ENCODE results near the gene USB1. TPM values are rescaled to one million over a fixed set of nuclear protein-coding genes. Genes with fewer than 3 reads are reported as not detected.

Gene USB1
- total and polyA plus RNA-seq, 7 experiments from 2014 or later: 26.8 to 50.8 (median 28.9) TPM

DNA sequence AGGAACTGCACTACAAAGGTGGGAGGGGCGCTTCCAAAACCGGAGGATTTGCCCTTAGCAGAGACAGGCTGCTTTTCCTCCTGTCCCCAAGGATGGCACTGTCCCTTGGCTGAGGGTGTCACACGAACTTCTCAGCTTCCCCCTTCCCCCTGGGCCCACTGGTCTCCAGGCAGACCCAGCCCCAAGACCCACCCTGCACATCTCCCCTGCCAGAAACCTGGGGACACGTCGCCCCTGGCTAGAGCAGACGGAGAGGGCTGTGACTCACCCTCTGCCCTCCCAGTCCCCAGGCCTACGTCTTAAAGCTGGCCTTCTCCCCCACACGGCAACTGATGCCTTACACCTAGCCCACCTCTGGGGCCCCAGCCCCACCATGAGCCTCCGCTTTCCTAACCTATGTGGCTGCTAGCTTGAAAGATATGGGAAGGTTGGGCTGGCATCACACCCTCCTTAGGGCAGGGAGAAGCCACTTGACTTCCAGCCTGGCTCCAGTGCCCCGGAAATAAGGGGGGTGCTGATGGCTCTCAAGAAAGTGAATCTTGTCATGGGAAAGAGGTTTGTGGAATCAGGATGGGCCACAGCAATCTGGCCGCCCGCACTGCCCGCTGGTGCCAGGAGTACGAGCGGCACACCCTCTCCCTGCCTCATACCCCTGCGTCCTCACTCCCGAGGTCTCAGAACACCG, 5.3 kb upstream of the USB1 start:
- Histone ChIP-seq H3K36me3 (ENCODE audit: control insufficient read depth in 2 of 3, insufficient read depth in 3 of 3, low read length in 3 of 3) (peaks cover 0 to 43% (median 12%) of the 10 kb centered on the region in 3 experiments), H3K4me3 (ENCODE audit: low read length) (no peak overlapping the region), H3K4me1 (ENCODE audit: control insufficient read depth in 2 of 2, insufficient read depth in 2 of 2, low read length in 2 of 2) (peaks cover 43 to 55% of the 10 kb centered on the region in 2 donors), H3K9me3 (ENCODE audit: control insufficient read depth in 2 of 3, low read length in 3 of 3) (no peaks in the 10 kb centered on the region), H3K27ac (ENCODE audit: low read depth, low read length) (peak overlapping the region; percentile 46), H3K27me3 (ENCODE audit: control insufficient read depth in 2 of 2, insufficient read depth in 2 of 2, low read length in 2 of 2) (no peaks in the 10 kb centered on the region)
- intact Hi-C loops (cut with micrococcal nuclease): loop anchor here in 1 of 2 donors (5.0 kb wide), 1 partner anchor 404 kb away; no protein-coding TSS in a partner anchor
- peak overlapping the region; percentile 9 to 89 (median 74) for H3K27ac Mint-ChIP-seq
- ATAC-seq (no peak), DNase-seq (no peak)
- peak overlapping the region in 3 of 10 donors; percentile 23 to 50 (median 29) for H3K4me3 Mint-ChIP-seq
- no peaks in the 10 kb centered on the region for H3K27me3 Mint-ChIP-seq
- CTCF ChIA-PET: no interaction called here
- H3K36me3 Mint-ChIP-seq: peaks cover 0 to 11% (median 0%) of the 10 kb centered on the region in 5 donors
- peaks cover 27 to 60% (median 41%) of the 10 kb centered on the region in 7 donors for H3K4me1 Mint-ChIP-seq
- H3K9me3 Mint-ChIP-seq: no peaks in the 10 kb centered on the region
- POLR2A ChIA-PET: no interaction called here

DNA sequence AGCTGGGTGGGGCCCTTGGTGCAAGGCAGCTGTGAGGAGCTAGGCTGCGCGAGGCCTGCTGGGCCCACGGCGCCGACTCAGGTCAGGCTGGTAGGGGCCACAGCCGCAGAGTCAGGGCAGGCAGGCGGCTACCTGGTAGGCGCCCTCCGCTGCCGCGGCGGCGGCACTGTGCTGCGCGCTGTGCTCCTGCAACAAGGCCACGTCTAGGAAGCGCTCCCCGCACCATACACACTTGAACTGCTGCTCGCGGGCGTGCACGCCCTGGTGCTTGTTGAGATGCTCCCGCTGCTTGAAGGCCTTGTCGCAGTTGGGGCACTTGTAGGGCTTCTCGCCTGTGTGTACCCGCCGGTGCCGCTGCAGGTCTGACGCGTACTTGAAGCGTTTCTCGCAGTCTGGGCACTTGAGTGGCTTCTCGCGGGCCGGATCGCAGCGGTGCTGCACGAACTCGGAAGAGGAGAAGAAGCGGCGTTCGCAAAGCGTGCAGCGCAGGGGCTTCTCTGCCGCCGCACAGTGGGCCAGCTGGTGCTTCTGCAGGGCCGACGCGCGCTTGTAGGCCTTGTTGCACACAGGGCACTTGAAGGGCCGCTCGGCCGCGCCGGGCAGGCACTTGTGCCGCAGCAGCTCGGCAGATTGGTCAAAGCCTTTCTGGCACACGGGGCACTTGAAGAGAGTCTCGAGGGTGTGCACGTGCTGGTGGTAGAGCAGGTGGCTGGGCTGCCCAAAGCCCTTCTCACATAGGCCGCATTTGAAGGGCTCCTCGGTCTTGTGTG, 4.6 kb upstream of the USB1 start:
- CTCF ChIA-PET: interaction anchor here (6.6 kb wide), 1 partner anchor 96 kb away, joined by 43 read pairs; no protein-coding TSS in a partner anchor
- ATAC-seq (no peak), DNase-seq (no peak)
- no peaks in the 10 kb centered on the region for H3K9me3 ChIP-seq (ENCODE audit: control insufficient read depth in 2 of 3, low read length in 3 of 3)
- Mint-ChIP-seq H3K4me3 (peak overlapping the region in 2 of 10 donors; percentile 19 to 79), H3K27me3 (no peaks in the 10 kb centered on the region), H3K4me1 (peaks cover 24 to 67% (median 46%) of the 10 kb centered on the region in 7 donors), H3K27ac (peak overlapping the region in 4 of 9 donors; percentile 9 to 83 (median 36)), H3K36me3 (peaks cover 0 to 11% (median 0%) of the 10 kb centered on the region in 5 donors), H3K9me3 (no peaks in the 10 kb centered on the region)
- no peaks in the 10 kb centered on the region for H3K27me3 ChIP-seq (ENCODE audit: control insufficient read depth in 2 of 2, insufficient read depth in 2 of 2, low read length in 2 of 2)
- H3K27ac ChIP-seq (ENCODE audit: low read depth, low read length): peak overlapping the region; percentile 46
- peaks cover 0 to 45% (median 12%) of the 10 kb centered on the region in 3 experiments for H3K36me3 ChIP-seq (ENCODE audit: control insufficient read depth in 2 of 3, insufficient read depth in 3 of 3, low read length in 3 of 3)
- POLR2A ChIA-PET: no interaction called here
- H3K4me3 ChIP-seq (ENCODE audit: low read length): no peak overlapping the region
- H3K4me1 ChIP-seq (ENCODE audit: control insufficient read depth in 2 of 2, insufficient read depth in 2 of 2, low read length in 2 of 2): peaks cover 43 to 55% of the 10 kb centered on the region in 2 donors
- intact Hi-C loops (cut with micrococcal nuclease): loop anchor here in 1 of 2 donors (5.0 kb wide), 1 partner anchor 404 kb away; no protein-coding TSS in a partner anchor

DNA sequence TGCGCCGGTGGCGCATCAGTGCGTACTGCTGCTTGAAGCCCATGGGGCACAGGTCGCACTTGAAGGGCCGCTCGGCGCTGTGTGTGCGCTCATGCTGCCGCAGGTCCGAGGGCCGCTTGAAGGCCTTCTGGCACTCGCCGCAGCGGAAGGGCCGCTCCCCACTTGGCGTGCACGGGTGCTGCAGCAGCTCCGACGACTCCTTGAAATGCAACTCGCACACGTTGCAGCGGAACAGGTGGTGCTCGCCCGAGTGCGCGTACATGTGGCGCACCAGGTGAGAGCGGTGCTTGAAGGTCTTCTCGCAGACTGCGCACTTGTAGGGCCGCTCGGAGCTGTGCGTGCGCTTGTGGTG, 4.1 kb upstream of the USB1 start:
- ChIA-PET CTCF (interaction anchor here (6.6 kb wide), 1 partner anchor 97 kb away, joined by 43 read pairs; no protein-coding TSS in a partner anchor), POLR2A (no interaction called here)
- no peak for DNase-seq
- Mint-ChIP-seq H3K27ac (peak overlapping the region in 6 of 9 donors; percentile 16 to 83 (median 76)), H3K9me3 (no peaks in the 10 kb centered on the region), H3K4me1 (peaks cover 24 to 73% (median 51%) of the 10 kb centered on the region in 7 donors), H3K36me3 (peaks cover 0 to 11% (median 0%) of the 10 kb centered on the region in 5 donors), H3K4me3 (peak overlapping the region in 4 of 10 donors; percentile 45 to 85 (median 81)), H3K27me3 (no peaks in the 10 kb centered on the region)
- ATAC-seq: no peak
- intact Hi-C loops (cut with micrococcal nuclease): loop anchor here in 1 of 2 donors (5.0 kb wide), 1 partner anchor 405 kb away; no protein-coding TSS in a partner anchor
- Histone ChIP-seq H3K27me3 (ENCODE audit: control insufficient read depth in 2 of 2, insufficient read depth in 2 of 2, low read length in 2 of 2) (no peaks in the 10 kb centered on the region), H3K4me1 (ENCODE audit: control insufficient read depth in 2 of 2, insufficient read depth in 2 of 2, low read length in 2 of 2) (peaks cover 49 to 55% of the 10 kb centered on the region in 2 donors), H3K9me3 (ENCODE audit: control insufficient read depth in 2 of 3, low read length in 3 of 3) (no peaks in the 10 kb centered on the region), H3K4me3 (ENCODE audit: low read length) (no peak overlapping the region), H3K27ac (ENCODE audit: low read depth, low read length) (peak overlapping the region; percentile 37), H3K36me3 (ENCODE audit: control insufficient read depth in 2 of 3, insufficient read depth in 3 of 3, low read length in 3 of 3) (peaks cover 0 to 45% (median 12%) of the 10 kb centered on the region in 3 experiments)

DNA sequence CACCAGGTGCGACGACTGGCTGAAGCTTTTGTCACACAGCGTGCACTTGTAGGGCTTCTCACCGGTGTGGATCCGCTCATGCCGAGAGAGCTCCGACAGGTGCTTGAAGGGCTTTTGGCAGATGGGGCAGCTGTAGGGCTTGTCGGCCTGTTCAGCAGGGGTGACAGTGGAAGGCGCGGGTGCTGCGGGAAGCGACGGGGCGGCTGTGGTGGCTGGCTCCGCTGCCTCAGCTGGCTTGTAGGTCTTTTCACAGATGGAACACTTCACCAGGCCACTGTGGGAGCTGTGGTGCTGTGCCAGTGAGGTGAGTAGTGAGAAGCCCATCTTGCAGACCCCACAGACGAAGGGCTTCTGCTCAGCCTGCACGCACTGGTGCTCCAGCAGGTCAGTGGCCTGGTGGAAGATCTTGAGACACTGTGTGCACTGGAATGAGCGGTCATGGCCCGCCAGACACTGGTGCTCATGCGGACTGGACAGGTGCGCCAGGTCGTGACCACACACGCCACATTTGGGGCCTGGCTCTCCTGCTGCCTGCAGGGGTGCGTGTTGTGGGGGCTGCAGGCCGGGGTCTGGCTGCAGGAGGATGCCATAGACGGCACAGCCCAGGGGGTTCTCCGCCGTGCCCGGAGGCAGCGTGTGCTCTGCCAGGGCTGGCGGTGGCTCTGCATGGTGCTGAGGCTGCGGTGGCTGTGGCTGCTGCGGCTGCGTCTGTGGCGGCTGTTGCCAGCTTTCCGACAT, 3.5 kb upstream of the USB1 start:
- Histone ChIP-seq H3K4me1 (ENCODE audit: control insufficient read depth in 2 of 2, insufficient read depth in 2 of 2, low read length in 2 of 2) (peaks cover 51 to 55% of the 10 kb centered on the region in 2 donors), H3K27me3 (ENCODE audit: control insufficient read depth in 2 of 2, insufficient read depth in 2 of 2, low read length in 2 of 2) (no peaks in the 10 kb centered on the region), H3K9me3 (ENCODE audit: control insufficient read depth in 2 of 3, low read length in 3 of 3) (no peaks in the 10 kb centered on the region), H3K4me3 (ENCODE audit: low read length) (peak overlapping the region; percentile 67), H3K27ac (ENCODE audit: low read depth, low read length) (peak overlapping the region; percentile 85), H3K36me3 (ENCODE audit: control insufficient read depth in 2 of 3, insufficient read depth in 3 of 3, low read length in 3 of 3) (peaks cover 0 to 45% (median 12%) of the 10 kb centered on the region in 3 experiments)
- H3K27ac Mint-ChIP-seq: peak overlapping the region; percentile 79 to 92 (median 85)
- intact Hi-C loops (cut with micrococcal nuclease): loop anchor here in 1 of 2 donors (1.0 to 5.0 kb wide), 3 partner anchors 189 to 405 kb away; no protein-coding TSS in a partner anchor
- H3K4me3 Mint-ChIP-seq: peak overlapping the region; percentile 70 to 91 (median 82)
- ChIA-PET CTCF (interaction anchor here (0.6 to 6.6 kb wide), 3 partner anchors 9 to 97 kb away, joined by 3 to 43 read pairs (median 16); no protein-coding TSS in a partner anchor), POLR2A (interaction anchor here (1.0 kb wide), 1 partner anchor 9 kb away, joined by 3 read pairs; no protein-coding TSS in a partner anchor)
- no peak for ATAC-seq
- DNase-seq: no peak
- H3K4me1 Mint-ChIP-seq: peaks cover 24 to 76% (median 57%) of the 10 kb centered on the region in 7 donors
- peaks cover 0 to 11% (median 0%) of the 10 kb centered on the region in 5 donors for H3K36me3 Mint-ChIP-seq
- no peaks in the 10 kb centered on the region for H3K9me3 Mint-ChIP-seq
- no peaks in the 10 kb centered on the region for H3K27me3 Mint-ChIP-seq

DNA sequence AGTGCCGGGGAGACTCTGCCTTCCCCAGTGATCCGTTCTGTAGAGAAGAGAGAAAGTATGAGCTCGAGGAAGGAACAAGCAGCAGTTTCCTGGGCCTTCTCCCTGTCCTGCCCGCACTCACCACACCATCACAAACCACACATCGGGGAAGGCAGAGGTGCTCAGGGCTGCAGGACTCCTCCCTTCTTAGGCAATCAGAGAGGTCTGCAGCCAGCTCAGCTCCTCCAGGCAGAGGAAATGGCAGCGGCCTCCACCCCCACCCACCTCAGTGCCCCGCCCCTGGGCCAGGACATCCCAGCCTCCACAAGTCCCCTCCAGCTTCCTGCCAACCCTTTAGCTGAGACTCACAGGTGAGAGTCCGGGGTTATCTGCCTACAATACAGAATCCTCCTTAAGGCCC, 2.7 kb upstream of the USB1 start:
- ChIA-PET CTCF (interaction anchor here (0.7 to 6.6 kb wide), 3 partner anchors 92 to 168 kb away, joined by 3 to 43 read pairs (median 16); no protein-coding TSS in a partner anchor), POLR2A (interaction anchor here (0.9 to 1.0 kb wide), 2 partner anchors 10 to 1067 kb away, joined by 3 to 4 read pairs; no protein-coding TSS in a partner anchor)
- Histone ChIP-seq H3K27ac (ENCODE audit: low read depth, low read length) (peak overlapping the region; percentile 85), H3K27me3 (ENCODE audit: control insufficient read depth in 2 of 2, insufficient read depth in 2 of 2, low read length in 2 of 2) (no peaks in the 10 kb centered on the region), H3K36me3 (ENCODE audit: control insufficient read depth in 2 of 3, insufficient read depth in 3 of 3, low read length in 3 of 3) (peaks cover 0 to 45% (median 12%) of the 10 kb centered on the region in 3 experiments), H3K9me3 (ENCODE audit: control insufficient read depth in 2 of 3, low read length in 3 of 3) (no peaks in the 10 kb centered on the region), H3K4me1 (ENCODE audit: control insufficient read depth in 2 of 2, insufficient read depth in 2 of 2, low read length in 2 of 2) (peaks cover 51 to 55% of the 10 kb centered on the region in 2 donors), H3K4me3 (ENCODE audit: low read length) (peak overlapping the region; percentile 67)
- peak in 8 of 9 donors; percentile 19 to 61 (median 32) for DNase-seq
- Mint-ChIP-seq H3K27ac (peak overlapping the region; percentile 79 to 92 (median 85)), H3K9me3 (no peaks in the 10 kb centered on the region), H3K4me1 (peaks cover 24 to 70% (median 55%) of the 10 kb centered on the region in 7 donors), H3K4me3 (peak overlapping the region; percentile 70 to 91 (median 82)), H3K27me3 (no peaks in the 10 kb centered on the region), H3K36me3 (peaks cover 0 to 11% (median 0%) of the 10 kb centered on the region in 5 donors)
- ATAC-seq: no peak
- intact Hi-C loops (cut with micrococcal nuclease): loop anchor here in 1 of 2 donors (1.0 to 5.0 kb wide), 3 partner anchors 190 to 406 kb away; no protein-coding TSS in a partner anchor

Measured in naive thymus-derived CD4-positive, alpha-beta T cell (primary cell).